HFFc6 (cell line): ENCODE measurements around the gene DNAJC30. TPM values are rescaled to one million over a fixed set of nuclear protein-coding genes. Genes with fewer than 3 reads are reported as not detected.

Experiments used
- DNase-seq: peaks from one replicate; pipeline ENCODE4 v3.0.0-alpha.2; 2018
- H3K27ac Mint-ChIP-seq: 2 replicates; pipeline ENCODE4 v1.8.0; 2020; ENCODE audit warnings: mild to moderate bottlenecking, mixed read lengths
- H3K27me3 Mint-ChIP-seq: 2 replicates; pipeline ENCODE4 v1.8.0; 2021; ENCODE audit warnings: mild to moderate bottlenecking, moderate library complexity, mixed read lengths; ENCODE audit not compliant: insufficient read depth
- H3K36me3 Mint-ChIP-seq: 2 replicates; pipeline ENCODE4 v1.8.0; 2021; ENCODE audit warnings: low read depth, mixed read lengths
- H3K4me1 Mint-ChIP-seq: 2 replicates; pipeline ENCODE4 v1.8.0; 2020; ENCODE audit warnings: low read depth, mixed read lengths
- H3K4me3 Mint-ChIP-seq: 2 replicates; pipeline ENCODE4 v1.8.0; 2020; ENCODE audit warnings: mild to moderate bottlenecking, moderate library complexity, mixed read lengths
- H3K9me3 Mint-ChIP-seq: 2 replicates; pipeline ENCODE4 v1.8.0; 2020; ENCODE audit warnings: mild to moderate bottlenecking, mixed read lengths
- long read RNA-seq: library from polyadenylated mRNA; unstranded; transcript quantifications from one replicate; pipeline ENCODE4 v2.0.0, GENCODE V29; 2019
- total RNA-seq, 6 experiments: library from RNA; stranded (reverse); fragmentation: NEBNext Ultra II Directional; extraction: Animal tissue kit (Norgen Biotek cat#: 25700); gene quantifications; 2 replicates in 1 of 6; 3 replicates in 5 of 6; pipeline ENCODE4 v1.2.3, GENCODE V29; 2021
- TF ChIP-seq, protein P1 (sequence below): fragments of 200-600 bp; sonication (generic); IDR thresholded peaks from 2 replicates; pipeline ENCODE4 v1.5.0; 2021; ENCODE audit warnings: antibody characterized with exemption, mild to moderate bottlenecking

The DNAJC30 gene
- total RNA-seq, result 10 to 100 TPM; 17.8 to 20.6 (median 18.6) TPM
- long read RNA-seq, transcript DNAJC30-201 (1 exons, 2,485 nt), result major isoform, 54 of 54 reads
- long read RNA-seq, partial matches to known transcripts, result 0 of 54 reads
- long read RNA-seq, other reads (novel, unspliced or antisense), result 0 of 54 reads

- no peaks in the 10 kb centered on the region for H3K9me3 Mint-ChIP-seq
- peak within 1 kb of the TSS; percentile 96 for H3K4me3 Mint-ChIP-seq
- peak; percentile 93 for DNase-seq
- H3K27ac Mint-ChIP-seq, result peak within 1 kb of the TSS; percentile 89
- no peaks in the 10 kb centered on the region; the same call in 1 of the 2 replicates for H3K27me3 Mint-ChIP-seq
- H3K36me3 Mint-ChIP-seq, result peaks cover 20% of the 10 kb centered on the region
- H3K4me1 Mint-ChIP-seq, result peaks cover 27% of the 10 kb centered on the region
- TF ChIP-seq, protein P1, sequence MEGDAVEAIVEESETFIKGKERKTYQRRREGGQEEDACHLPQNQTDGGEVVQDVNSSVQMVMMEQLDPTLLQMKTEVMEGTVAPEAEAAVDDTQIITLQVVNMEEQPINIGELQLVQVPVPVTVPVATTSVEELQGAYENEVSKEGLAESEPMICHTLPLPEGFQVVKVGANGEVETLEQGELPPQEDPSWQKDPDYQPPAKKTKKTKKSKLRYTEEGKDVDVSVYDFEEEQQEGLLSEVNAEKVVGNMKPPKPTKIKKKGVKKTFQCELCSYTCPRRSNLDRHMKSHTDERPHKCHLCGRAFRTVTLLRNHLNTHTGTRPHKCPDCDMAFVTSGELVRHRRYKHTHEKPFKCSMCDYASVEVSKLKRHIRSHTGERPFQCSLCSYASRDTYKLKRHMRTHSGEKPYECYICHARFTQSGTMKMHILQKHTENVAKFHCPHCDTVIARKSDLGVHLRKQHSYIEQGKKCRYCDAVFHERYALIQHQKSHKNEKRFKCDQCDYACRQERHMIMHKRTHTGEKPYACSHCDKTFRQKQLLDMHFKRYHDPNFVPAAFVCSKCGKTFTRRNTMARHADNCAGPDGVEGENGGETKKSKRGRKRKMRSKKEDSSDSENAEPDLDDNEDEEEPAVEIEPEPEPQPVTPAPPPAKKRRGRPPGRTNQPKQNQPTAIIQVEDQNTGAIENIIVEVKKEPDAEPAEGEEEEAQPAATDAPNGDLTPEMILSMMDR, result 0 out of 2 replicates have a peak, but pooled peaks have one; percentile 9
These were observed at the start of gene DNAJC30, which contains the start of gene BUD23 for GRCh38 chr7:73683056-73683787. Gene DNAJC30, minus strand, starts transcription at chr7:73683453. Its CDS starts 30 bp downstream, at chr7:73683423. Gene BUD23, plus strand, starts transcription at chr7:73683597. Its CDS starts 29 bp downstream, at chr7:73683626.

DNA sequence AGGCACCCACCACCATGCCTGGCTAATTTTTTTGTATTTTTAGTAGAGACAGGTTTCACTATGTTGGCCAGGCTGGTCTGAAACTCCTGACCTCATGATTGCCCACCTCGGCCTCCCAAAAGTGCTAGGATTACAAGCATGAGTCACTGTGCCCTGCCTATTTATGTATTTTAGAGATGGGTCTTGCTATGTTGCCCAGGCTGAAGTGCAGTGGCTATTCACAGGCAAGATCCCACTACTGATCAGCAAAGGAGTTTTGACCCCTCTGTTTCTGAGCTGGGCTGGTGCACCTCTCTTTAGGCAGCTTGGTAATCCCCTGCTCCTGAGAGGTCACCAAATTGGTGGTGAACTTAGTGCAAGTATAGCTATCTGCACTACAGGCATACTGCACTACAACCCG, 49.1 kb upstream of the DNAJC30 start:
- H3K9me3 Mint-ChIP-seq, result peaks cover 4% of the 10 kb centered on the region; the same call in 1 of the 2 replicates
- no peak overlapping the region for H3K4me3 Mint-ChIP-seq
- H3K4me1 Mint-ChIP-seq, result peaks cover 19% of the 10 kb centered on the region; the same call in 1 of the 2 replicates
- peaks cover 4% of the 10 kb centered on the region; the same call in 1 of the 2 replicates for H3K36me3 Mint-ChIP-seq
- H3K27me3 Mint-ChIP-seq, result peaks cover 2% of the 10 kb centered on the region
- DNase-seq, result no peak
- no peak overlapping the region for H3K27ac Mint-ChIP-seq
- TF ChIP-seq, protein P1, result no peak

GRCh38 chr7:73730485-73730884, 47.2 kb upstream of the DNAJC30 start:
- H3K4me1 Mint-ChIP-seq, result peaks cover 19% of the 10 kb centered on the region; the same call in 1 of the 2 replicates
- H3K27me3 Mint-ChIP-seq, result peaks cover 2% of the 10 kb centered on the region
- no peak overlapping the region for H3K27ac Mint-ChIP-seq
- H3K4me3 Mint-ChIP-seq, result no peak overlapping the region
- TF ChIP-seq, protein P1, result no peak
- no peak for DNase-seq
- no peaks in the 10 kb centered on the region for H3K36me3 Mint-ChIP-seq
- peaks cover 4% of the 10 kb centered on the region; the same call in 1 of the 2 replicates for H3K9me3 Mint-ChIP-seq

GRCh38 chr7:73728551-73728950, 45.3 kb upstream of the DNAJC30 start:
- no peak overlapping the region for H3K4me3 Mint-ChIP-seq
- no peaks in the 10 kb centered on the region; the same call in 1 of the 2 replicates for H3K27me3 Mint-ChIP-seq
- H3K27ac Mint-ChIP-seq, result no peak overlapping the region

GRCh38 chr7:73727952-73728351, 44.7 kb upstream of the DNAJC30 start:
- no peak for DNase-seq
- no peak overlapping the region for H3K27ac Mint-ChIP-seq
- TF ChIP-seq, protein P1, result no peak
- H3K36me3 Mint-ChIP-seq, result no peaks in the 10 kb centered on the region
- no peaks in the 10 kb centered on the region; the same call in 1 of the 2 replicates for H3K27me3 Mint-ChIP-seq
- no peak overlapping the region for H3K4me3 Mint-ChIP-seq
- no peaks in the 10 kb centered on the region for H3K9me3 Mint-ChIP-seq
- peaks cover 11% of the 10 kb centered on the region; the same call in 1 of the 2 replicates for H3K4me1 Mint-ChIP-seq

More at GRCh38 chr7:73728551-73728950, 45.3 kb upstream of the DNAJC30 start:
- Mint-ChIP-seq H3K9me3 (no peaks in the 10 kb centered on the region), H3K4me1 (peaks cover 11% of the 10 kb centered on the region; the same call in 1 of the 2 replicates), H3K36me3 (no peaks in the 10 kb centered on the region)
- TF ChIP-seq, protein P1, result no peak
- no peak for DNase-seq
